Keratinocyte (primary cell): ENCODE measurements around the gene CASP14.

Source experiments
- CTCF ChIP-seq, 3 experiments: IDR thresholded peaks in 1 of 3; conservative IDR thresholded peaks in 1 of 3; optimal IDR thresholded peaks in 1 of 3; 2 replicates in 2 of 3; 3 replicates in 1 of 3; pipeline versions ENCODE3 to v1.5.1; 2011; ENCODE audit warnings: low read length in 3 of 3, mild to moderate bottlenecking in 3 of 3, moderate library complexity in 2 of 3, control low read depth in 1 of 3, inconsistent platforms in 1 of 3; ENCODE audit not compliant: insufficient read depth in 2 of 3; ENCODE audit errors: extremely low read depth in 1 of 3
- EZH2 ChIP-seq: IDR thresholded peaks from one replicate; pipeline ENCODE4 v1.6.1; 2012; ENCODE audit warnings: inconsistent platforms, mild to moderate bottlenecking, low read length, moderate library complexity

DNA sequence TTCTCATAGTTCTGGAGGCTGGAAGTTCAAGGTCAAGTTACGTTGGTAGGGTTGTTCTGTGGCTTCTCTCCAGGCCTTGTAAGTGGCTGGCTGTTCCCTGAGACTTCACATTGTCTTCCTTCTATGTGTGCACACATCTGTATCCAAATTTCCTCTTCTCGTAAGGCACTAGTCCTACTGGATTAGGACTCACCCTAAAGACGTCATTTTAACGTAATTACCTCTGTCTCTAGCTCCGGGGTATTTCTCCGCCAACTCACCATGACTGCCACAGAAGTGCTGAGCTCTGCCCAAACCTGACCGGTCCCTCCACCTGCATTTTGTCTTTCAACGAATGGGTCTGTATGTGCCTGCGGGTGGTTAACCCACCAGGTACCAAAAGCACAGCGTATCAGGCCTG lies 49.2 kb downstream of the CASP14 start:
- TF ChIP-seq CTCF (optimal IDR thresholded peaks at IDR 0.05 in 1 of 3, IDR thresholded peaks at IDR 0.05 in 1 of 3, conservative IDR thresholded peaks at IDR 0.05 in 1 of 3; ENCODE audit: extremely low read depth in 1 of 3, insufficient read depth in 2 of 3, low read length in 3 of 3) (no peak), EZH2 (no peak)
